Measurements from ENCODE around the gene PLLP. TPM values are rescaled to one million over a fixed set of nuclear protein-coding genes. Genes with fewer than 3 reads are reported as not detected.

The PLLP gene
- total and polyA plus RNA-seq, 2 donors (not counting 1 experiment from before 2014, with no cell fraction given) = 0.15 TPM; not detected in 1

GRCh38 chr16:57257455-57258070 is 26.9 kb downstream of the PLLP start:
- POLR2A ChIA-PET = no interaction called here
- H3K9ac ChIP-seq (ENCODE audit: low read length) = no peak overlapping the region
- H3K27ac ChIP-seq (ENCODE audit: low read length in 2 of 2) = no peak overlapping the region
- no peak overlapping the region for H3K4me3 Mint-ChIP-seq
- no peak overlapping the region for H3K4me3 ChIP-seq (ENCODE audit: control extremely low read depth in 1 of 5, extremely low read depth in 1 of 5, insufficient read depth in 1 of 5, low read depth in 2 of 5, low read length in 4 of 5)
- peaks cover 8 to 18% of the 10 kb centered on the region in 2 experiments for H3K36me3 ChIP-seq (replicated peaks in 1 of 2; ENCODE audit: control extremely low read depth in 1 of 2, control insufficient read depth in 1 of 2, extremely low read depth in 1 of 2, insufficient read depth in 2 of 2, low read length in 1 of 2)
- H3K9me3 Mint-ChIP-seq (ENCODE audit: insufficient read depth) = no peaks in the 10 kb centered on the region
- intact Hi-C loops (cut with micrococcal nuclease) = no loop called here
- no peak for TF ChIP-seq EZH2 (IDR thresholded peaks at IDR 0.05; ENCODE audit: borderline replicate concordance, insufficient read depth, low read depth, low read length, poor library complexity, severe bottlenecking)
- no peak overlapping the region for H3K4me2 ChIP-seq (replicated peaks; ENCODE audit: low read depth, low read length, poor library complexity, severe bottlenecking)
- H4K20me1 ChIP-seq (ENCODE audit: control insufficient read depth, insufficient read depth, low read length, poor library complexity, severe bottlenecking) = no peaks in the 10 kb centered on the region
- no peak overlapping the region for H3K27ac Mint-ChIP-seq
- H3K4me1 Mint-ChIP-seq = peaks cover 6% of the 10 kb centered on the region
- H3K79me2 ChIP-seq (ENCODE audit: control insufficient read depth, insufficient read depth, low read length) = no peaks in the 10 kb centered on the region
- WGBS (ENCODE audit: insufficient coverage) = 97% methylated on average over 11 of the region's 13 CpGs
- no peaks in the 10 kb centered on the region for H3K27me3 ChIP-seq (replicated peaks in 1 of 4; ENCODE audit: control extremely low read depth in 1 of 4, control insufficient read depth in 3 of 4, insufficient read depth in 4 of 4, low read length in 3 of 4)
- peaks cover 0 to under 1% (median 0%) of the 10 kb centered on the region in 3 donors for H3K9me3 ChIP-seq (ENCODE audit: control extremely low read depth in 1 of 3, control insufficient read depth in 2 of 3, insufficient read depth in 1 of 3, low read length in 2 of 3)
- H2AFZ ChIP-seq (ENCODE audit: insufficient read depth, low read depth, low read length, poor library complexity, severe bottlenecking) = no peak overlapping the region
- CTCF ChIA-PET = no interaction called here
- H3K4me1 ChIP-seq (ENCODE audit: control insufficient read depth in 2 of 2, insufficient read depth in 2 of 2, low read length in 2 of 2) = peaks cover 0 to 10% of the 10 kb centered on the region in 2 donors
- no peak for DNase-seq
- ATAC-seq (ENCODE audit: low read depth) = no peak
- H3K27me3 Mint-ChIP-seq = no peaks in the 10 kb centered on the region

DNA sequence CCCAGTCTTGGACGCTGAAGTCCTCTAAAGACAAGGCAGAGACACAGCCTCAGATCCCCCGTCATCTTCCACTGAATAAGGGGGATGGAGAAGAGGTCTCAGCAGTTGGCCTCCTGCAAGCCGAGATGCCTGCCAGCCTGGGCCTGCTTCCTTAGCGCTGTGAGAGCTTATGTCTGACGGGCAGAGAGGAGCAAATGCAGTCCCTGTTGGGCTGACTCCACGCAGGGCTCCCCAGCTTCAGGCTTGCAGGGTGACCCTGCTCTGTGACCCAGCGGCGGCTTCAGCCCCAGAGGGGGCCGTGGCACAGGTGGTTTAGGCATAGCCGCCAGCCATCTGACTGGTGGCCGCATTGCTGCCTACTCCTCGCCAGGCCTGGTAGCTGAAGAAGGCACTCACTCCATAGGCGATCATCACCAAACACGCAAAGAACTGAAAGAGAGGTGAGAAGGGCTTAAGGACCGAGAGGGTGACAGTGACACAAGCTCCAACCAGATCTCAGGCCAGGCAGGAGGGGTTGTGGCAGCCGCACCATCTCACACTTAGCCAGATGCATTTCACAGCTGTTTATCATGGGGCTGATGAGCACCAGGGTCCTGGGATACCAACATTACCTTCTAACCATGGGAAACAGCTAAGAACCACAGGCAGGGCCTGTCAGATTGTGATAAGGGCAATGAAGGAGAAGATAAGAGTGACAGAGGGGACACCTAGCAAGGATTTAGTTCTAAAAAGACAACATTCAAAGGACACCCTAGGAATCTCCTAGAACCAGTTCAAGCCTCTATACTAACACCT is 27.7 kb downstream of the PLLP start:
- TF ChIP-seq, protein P1, sequence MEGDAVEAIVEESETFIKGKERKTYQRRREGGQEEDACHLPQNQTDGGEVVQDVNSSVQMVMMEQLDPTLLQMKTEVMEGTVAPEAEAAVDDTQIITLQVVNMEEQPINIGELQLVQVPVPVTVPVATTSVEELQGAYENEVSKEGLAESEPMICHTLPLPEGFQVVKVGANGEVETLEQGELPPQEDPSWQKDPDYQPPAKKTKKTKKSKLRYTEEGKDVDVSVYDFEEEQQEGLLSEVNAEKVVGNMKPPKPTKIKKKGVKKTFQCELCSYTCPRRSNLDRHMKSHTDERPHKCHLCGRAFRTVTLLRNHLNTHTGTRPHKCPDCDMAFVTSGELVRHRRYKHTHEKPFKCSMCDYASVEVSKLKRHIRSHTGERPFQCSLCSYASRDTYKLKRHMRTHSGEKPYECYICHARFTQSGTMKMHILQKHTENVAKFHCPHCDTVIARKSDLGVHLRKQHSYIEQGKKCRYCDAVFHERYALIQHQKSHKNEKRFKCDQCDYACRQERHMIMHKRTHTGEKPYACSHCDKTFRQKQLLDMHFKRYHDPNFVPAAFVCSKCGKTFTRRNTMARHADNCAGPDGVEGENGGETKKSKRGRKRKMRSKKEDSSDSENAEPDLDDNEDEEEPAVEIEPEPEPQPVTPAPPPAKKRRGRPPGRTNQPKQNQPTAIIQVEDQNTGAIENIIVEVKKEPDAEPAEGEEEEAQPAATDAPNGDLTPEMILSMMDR (IDR thresholded peaks at IDR 0.05) = no peak
- no peak for TF ChIP-seq EZH2 (IDR thresholded peaks at IDR 0.05; ENCODE audit: borderline replicate concordance, insufficient read depth, low read depth, low read length, poor library complexity, severe bottlenecking)
- Histone ChIP-seq H3K27me3 (replicated peaks in 1 of 4; ENCODE audit: control extremely low read depth in 1 of 4, control insufficient read depth in 3 of 4, insufficient read depth in 4 of 4, low read length in 3 of 4) (no peaks in the 10 kb centered on the region), H3K4me1 (ENCODE audit: control insufficient read depth in 2 of 2, insufficient read depth in 2 of 2, low read length in 2 of 2) (peaks cover 0 to 10% of the 10 kb centered on the region in 2 donors), H3K27ac (ENCODE audit: low read length in 2 of 2) (no peak overlapping the region), H3K79me2 (ENCODE audit: control insufficient read depth, insufficient read depth, low read length) (no peaks in the 10 kb centered on the region), H3K9me3 (ENCODE audit: control extremely low read depth in 1 of 3, control insufficient read depth in 2 of 3, insufficient read depth in 1 of 3, low read length in 2 of 3) (peaks cover 0 to 6% (median 0%) of the 10 kb centered on the region in 3 donors), H3K9ac (ENCODE audit: low read length) (no peak overlapping the region), H2AFZ (ENCODE audit: insufficient read depth, low read depth, low read length, poor library complexity, severe bottlenecking) (no peak overlapping the region), H4K20me1 (ENCODE audit: control insufficient read depth, insufficient read depth, low read length, poor library complexity, severe bottlenecking) (no peaks in the 10 kb centered on the region), H3K4me3 (ENCODE audit: control extremely low read depth in 1 of 5, extremely low read depth in 1 of 5, insufficient read depth in 1 of 5, low read depth in 2 of 5, low read length in 4 of 5) (no peak overlapping the region), H3K36me3 (replicated peaks in 1 of 2; ENCODE audit: control extremely low read depth in 1 of 2, control insufficient read depth in 1 of 2, extremely low read depth in 1 of 2, insufficient read depth in 2 of 2, low read length in 1 of 2) (peaks cover 8 to 26% of the 10 kb centered on the region in 2 experiments), H3K4me2 (replicated peaks; ENCODE audit: low read depth, low read length, poor library complexity, severe bottlenecking) (no peak overlapping the region)
- Mint-ChIP-seq H3K9me3 (ENCODE audit: insufficient read depth) (no peaks in the 10 kb centered on the region), H3K27ac (no peak overlapping the region), H3K27me3 (no peaks in the 10 kb centered on the region), H3K4me3 (no peak overlapping the region), H3K4me1 (peaks cover 6% of the 10 kb centered on the region)
- intact Hi-C loops (cut with micrococcal nuclease) = no loop called here
- POLR2A ChIA-PET = no interaction called here
- DNase-seq (no peak), ATAC-seq (ENCODE audit: low read depth) (no peak)
- CTCF ChIA-PET = no interaction called here
- WGBS (ENCODE audit: insufficient coverage) = 98% methylated on average over 13 of the region's 16 CpGs
